Activated CD4-positive, CD25-positive, alpha-beta regulatory T cell treated with anti-CD3 and anti-CD28 coated beads, Interleukin-2, amount 50 U/mL, for 24 hours (primary cell): Measurements from ENCODE around the gene CDC27.
"Not testable (repeated sequence)": the region's sequence is repeated elsewhere in the genome, so short reads cannot be mapped to it uniquely, and the experiment has no call there.

Source experiments
- ATAC-seq, 2 donors: fragments of 150-1000 bp; cut with Tn5 transposase; one replicate each; pipeline ENCODE4 v1.10.0; 2021; ENCODE audit warnings: mild to moderate bottlenecking in 1 of 2, moderate library complexity in 1 of 2

Gene CDC27

GRCh38 chr17:47192554-47192953 is 3.5 kb upstream of the CDC27 start:
- ATAC-seq: no peak

- ATAC-seq: no peak
Observed at GRCh38 chr17:47190770-47191169, 1.7 kb upstream of the CDC27 start.

GRCh38 chr17:47190243-47190642 is 1.1 kb upstream of the CDC27 start:
- no peak for ATAC-seq

- ATAC-seq: no peak
Observed at GRCh38 chr17:47189732-47190237, 690 bp upstream of the CDC27 start.

- no peak for ATAC-seq
Observed at GRCh38 chr17:47188271-47188875, 722 bp downstream of the CDC27 start.

- no peak for ATAC-seq
Observed at GRCh38 chr17:47184681-47185080, 4.4 kb downstream of the CDC27 start.

- not testable (repeated sequence) for ATAC-seq
Observed at GRCh38 chr17:47180988-47181387, 8.1 kb downstream of the CDC27 start.

GRCh38 chr17:47180337-47180736 is 8.8 kb downstream of the CDC27 start:
- no peak for ATAC-seq

GRCh38 chr17:47179141-47179540 is 10.0 kb downstream of the CDC27 start:
- ATAC-seq: no peak

GRCh38 chr17:47177261-47177660 is 11.8 kb downstream of the CDC27 start:
- no peak for ATAC-seq

GRCh38 chr17:47176389-47176826 is 12.7 kb downstream of the CDC27 start:
- no peak for ATAC-seq

GRCh38 chr17:47174823-47175222 is 14.3 kb downstream of the CDC27 start:
- ATAC-seq: not testable (repeated sequence)

- ATAC-seq: no peak
Observed at GRCh38 chr17:47172696-47173565, 16.2 kb downstream of the CDC27 start.

GRCh38 chr17:47170710-47171109 is 18.4 kb downstream of the CDC27 start:
- ATAC-seq: no peak

GRCh38 chr17:47168896-47169295 is 20.2 kb downstream of the CDC27 start:
- ATAC-seq: not testable (repeated sequence)

GRCh38 chr17:47166854-47167253 is 22.2 kb downstream of the CDC27 start:
- not testable (repeated sequence) for ATAC-seq

GRCh38 chr17:47165137-47165536 is 24.0 kb downstream of the CDC27 start:
- ATAC-seq: no peak

- no peak for ATAC-seq
Observed at GRCh38 chr17:47164263-47164662, 24.8 kb downstream of the CDC27 start.

GRCh38 chr17:47162013-47162622 is 27.0 kb downstream of the CDC27 start:
- ATAC-seq: no peak

GRCh38 chr17:47159315-47159714 is 29.8 kb downstream of the CDC27 start:
- no peak for ATAC-seq

- ATAC-seq: no peak
Observed at GRCh38 chr17:47145351-47145750, 43.7 kb downstream of the CDC27 start.

- ATAC-seq: no peak
Observed at GRCh38 chr17:47135235-47135634, 53.9 kb downstream of the CDC27 start.

GRCh38 chr17:47134354-47134753 is 54.7 kb downstream of the CDC27 start:
- ATAC-seq: not testable (repeated sequence)

GRCh38 chr17:47131761-47132160 is 57.3 kb downstream of the CDC27 start:
- ATAC-seq: no peak
